LNCAP (cell line): Measurements from ENCODE around the gene MAP2K2.

ENCODE experiments used
- TF ChIP-seq, protein P1 (sequence below): fragments of 450-650 bp; IDR thresholded peaks from 2 replicates; pipeline ENCODE4 v1.5.1; 2017; ENCODE audit warnings: mild to moderate bottlenecking

The MAP2K2 gene

DNA sequence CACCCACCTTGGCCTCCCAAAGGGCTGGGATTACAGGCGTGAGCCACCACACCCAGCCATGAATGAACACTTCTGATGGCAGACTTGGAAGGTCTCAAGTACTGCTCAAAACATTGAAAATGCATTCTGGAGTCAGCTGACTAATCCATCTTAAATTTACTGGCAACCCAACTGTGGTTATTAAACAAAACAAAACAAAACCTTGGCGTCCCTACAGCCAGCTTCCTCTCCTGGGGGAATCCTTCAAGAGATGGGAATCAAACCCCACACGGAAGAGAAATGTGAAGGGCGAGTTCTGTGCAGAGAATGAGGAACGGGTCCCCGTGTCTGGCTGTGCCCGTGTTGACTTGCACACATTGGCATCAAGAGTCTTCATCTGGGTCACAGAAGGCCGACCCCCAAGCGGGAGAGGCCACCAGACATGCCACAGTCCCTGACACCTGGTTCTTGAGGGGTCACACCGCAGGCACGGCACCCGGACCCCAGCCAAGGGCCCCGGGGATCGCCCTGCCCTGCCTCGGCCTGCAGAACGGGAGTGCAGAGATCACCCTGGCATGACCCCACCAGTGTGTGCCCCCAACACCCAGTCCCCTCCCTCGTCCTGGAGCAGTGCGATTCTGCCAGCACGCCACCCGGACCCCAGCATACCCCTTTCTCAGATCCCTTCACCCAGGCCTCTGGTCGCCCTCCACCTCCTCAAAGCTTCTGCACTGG is 3.2 kb downstream of the MAP2K2 start:
- TF ChIP-seq, protein P1, sequence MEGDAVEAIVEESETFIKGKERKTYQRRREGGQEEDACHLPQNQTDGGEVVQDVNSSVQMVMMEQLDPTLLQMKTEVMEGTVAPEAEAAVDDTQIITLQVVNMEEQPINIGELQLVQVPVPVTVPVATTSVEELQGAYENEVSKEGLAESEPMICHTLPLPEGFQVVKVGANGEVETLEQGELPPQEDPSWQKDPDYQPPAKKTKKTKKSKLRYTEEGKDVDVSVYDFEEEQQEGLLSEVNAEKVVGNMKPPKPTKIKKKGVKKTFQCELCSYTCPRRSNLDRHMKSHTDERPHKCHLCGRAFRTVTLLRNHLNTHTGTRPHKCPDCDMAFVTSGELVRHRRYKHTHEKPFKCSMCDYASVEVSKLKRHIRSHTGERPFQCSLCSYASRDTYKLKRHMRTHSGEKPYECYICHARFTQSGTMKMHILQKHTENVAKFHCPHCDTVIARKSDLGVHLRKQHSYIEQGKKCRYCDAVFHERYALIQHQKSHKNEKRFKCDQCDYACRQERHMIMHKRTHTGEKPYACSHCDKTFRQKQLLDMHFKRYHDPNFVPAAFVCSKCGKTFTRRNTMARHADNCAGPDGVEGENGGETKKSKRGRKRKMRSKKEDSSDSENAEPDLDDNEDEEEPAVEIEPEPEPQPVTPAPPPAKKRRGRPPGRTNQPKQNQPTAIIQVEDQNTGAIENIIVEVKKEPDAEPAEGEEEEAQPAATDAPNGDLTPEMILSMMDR: no peak

DNA sequence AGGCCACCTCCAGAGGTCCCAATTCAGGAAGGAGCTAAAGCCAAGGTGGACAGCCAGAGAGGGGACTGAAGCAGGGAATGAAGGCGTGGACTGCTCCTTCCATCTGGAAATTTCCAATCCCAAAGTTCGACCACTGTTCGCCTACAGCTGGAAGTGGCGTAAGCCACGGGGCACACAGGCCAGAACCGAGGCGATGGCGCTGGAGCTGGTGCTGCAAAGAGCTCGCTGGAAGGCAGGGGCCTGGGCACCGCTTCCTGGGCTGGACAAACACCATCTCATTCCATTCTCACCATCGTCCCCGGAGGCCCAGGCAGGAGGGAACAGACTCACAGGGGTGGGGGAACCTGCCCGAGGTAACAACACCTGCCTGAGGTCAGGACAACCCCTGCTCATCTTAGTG is 4.2 kb downstream of the MAP2K2 start:
- TF ChIP-seq, protein P1: no peak

DNA sequence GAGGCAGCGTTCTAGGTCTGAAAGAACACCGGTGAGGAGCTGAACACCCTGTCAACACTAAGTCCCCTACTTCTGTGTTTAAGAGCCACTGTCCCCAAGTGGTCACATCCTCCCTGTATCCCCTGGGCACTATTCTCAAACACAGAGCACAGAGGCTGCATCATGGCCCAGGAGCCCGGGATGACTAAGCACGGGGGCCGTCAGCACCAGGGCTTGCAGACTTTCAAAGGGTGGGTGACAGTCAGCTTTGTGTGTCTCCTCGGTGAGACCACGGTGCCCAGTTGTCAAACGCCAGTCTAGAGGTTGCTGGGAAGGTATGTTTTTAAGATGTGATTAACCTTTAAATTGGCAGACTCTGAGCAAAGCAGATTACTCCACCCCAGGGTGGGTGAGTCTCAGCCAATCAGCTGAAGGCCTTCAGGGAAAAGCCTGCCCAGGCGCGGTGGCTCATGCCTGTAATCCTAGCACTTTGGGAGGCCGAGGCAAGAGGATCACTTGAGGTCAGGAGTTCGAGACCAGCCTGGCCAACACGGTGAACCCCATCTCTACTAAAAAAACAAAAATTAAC is 8.0 kb downstream of the MAP2K2 start:
- TF ChIP-seq, protein P1: no peak

DNA sequence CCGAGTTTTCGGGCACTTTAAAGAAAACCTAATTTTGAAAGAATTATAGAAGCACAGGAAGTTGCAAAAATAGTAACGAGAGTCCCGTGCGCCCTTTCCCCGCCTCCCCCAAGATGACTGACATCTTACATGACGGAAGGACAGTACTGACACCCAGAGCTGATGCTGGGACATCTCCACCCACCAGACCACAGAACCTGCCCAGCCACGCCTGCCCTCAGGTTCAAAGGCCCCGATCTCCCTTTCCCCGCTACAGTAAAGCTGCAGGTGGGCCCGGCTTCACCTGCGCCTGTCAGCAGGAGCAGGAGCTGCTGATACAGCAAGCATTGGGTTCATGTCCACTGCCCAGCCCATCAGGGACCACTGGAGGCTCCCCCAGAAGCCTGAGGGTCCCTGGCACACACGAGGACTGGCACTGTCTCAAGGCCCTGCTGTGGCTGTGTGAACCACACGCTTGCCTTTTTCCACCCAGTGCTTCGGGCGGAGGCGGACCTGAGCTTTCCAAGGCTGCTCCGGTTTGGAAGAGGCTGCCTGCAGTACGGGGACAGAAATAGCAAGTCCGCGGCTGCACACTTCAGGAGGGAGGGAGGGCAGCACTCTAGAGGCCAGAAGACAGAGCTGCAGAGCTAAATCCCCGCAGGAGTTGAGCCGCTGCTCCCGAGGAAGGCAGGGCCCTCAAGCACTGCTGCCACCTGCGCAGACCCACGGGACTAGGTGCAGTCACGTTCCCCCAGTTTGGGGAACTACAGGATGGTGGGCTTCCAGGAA is 8.7 kb downstream of the MAP2K2 start:
- TF ChIP-seq, protein P1: no peak

DNA sequence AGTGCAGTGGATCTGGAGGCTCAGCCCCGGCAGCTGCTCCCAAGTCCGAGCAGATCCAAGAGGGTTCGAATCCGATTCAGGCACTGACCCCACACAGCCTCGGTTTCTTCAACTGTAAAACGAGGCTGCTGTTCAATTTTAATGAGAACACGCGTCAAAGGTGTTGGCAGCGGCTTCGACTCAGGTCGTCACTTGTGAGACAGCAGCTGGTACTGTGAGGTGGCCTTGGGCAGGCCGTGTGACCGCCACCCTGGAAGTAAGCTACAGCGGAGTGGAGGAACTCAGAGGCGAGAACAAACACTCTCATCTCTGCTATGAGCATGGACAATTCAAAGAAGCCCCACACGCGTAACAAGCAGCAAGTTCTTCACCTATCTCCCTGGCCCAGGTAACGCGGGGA is 9.7 kb downstream of the MAP2K2 start:
- TF ChIP-seq, protein P1: no peak

DNA sequence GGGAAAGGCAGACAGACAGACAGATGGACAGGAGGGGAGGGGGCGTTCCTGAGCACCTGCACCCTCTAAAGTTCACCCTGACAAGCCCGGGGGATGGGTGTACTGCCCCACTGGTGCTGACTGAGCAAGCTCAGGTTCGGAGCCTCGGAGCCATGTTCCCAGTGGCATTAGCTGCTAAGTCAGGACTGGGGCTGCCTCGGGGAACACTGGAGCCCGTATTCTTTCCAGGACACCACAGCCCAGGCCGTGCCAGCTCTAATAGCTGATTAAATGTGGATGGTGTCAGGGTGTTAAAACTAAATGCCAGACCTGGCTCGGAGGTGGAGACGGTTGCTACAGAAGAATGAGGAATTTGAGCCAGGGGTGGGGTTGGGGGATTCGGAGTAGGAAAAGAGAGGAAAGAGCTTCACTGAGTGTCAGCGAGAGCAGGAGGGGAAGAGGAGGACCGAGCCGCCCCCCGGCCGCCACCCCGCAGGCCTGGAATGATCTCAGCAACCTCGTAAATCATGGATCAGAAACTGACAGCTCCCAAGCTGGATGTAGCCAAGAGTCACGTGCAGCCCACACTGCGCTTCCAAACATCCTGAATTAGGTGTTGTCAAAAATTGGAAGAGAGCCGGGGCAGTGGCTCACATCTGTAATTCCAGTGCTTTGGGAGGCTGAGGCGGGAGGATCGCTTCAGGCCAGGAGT is 10.4 kb downstream of the MAP2K2 start:
- TF ChIP-seq, protein P1: no peak

DNA sequence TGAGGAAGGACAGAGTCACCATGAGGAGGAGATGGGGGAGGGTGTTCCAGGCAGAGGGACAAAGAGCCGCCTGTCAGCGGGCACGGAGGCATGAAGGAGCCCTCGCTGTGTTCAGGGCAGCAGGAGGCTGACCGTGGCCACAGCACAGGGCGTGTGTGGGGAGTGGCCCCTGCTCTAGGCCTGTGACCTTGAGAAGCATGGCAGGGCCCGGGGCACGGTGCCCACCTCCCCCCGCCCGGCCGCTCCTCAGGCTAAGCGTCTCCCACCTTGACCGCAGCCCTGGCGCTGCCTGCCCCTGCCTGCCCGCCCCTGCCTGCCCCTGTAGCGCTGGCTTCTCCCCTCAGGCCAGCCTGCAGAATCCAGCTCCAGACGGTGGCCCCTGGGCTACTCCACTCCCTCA is 11.6 kb downstream of the MAP2K2 start:
- TF ChIP-seq, protein P1: no peak
